ENCODE measurements around the gene CELSR2. TPM values are rescaled to one million over a fixed set of nuclear protein-coding genes. Genes with fewer than 3 reads are reported as not detected.

Gene CELSR2
- total and polyA plus RNA-seq, 8 donors, result 0.76 to 18.7 (median 6.2) TPM

- intact Hi-C loops (cut with DNase I; ENCODE audit: low total_unique reads), result no loop called here
- Histone ChIP-seq H3K27ac (no peak overlapping the region), H3K27me3 (peaks cover 0 to 4% (median 0%) of the 10 kb centered on the region in 3 donors), H3K36me3 (no peaks in the 10 kb centered on the region), H3K4me1 (peaks cover 0 to 5% (median 0%) of the 10 kb centered on the region in 4 donors), H3K4me3 (no peak overlapping the region), H3K9me3 (no peaks in the 10 kb centered on the region)
- TF ChIP-seq CTCF (IDR thresholded peaks at IDR 0.05) (no peak), EP300 (IDR thresholded peaks at IDR 0.05) (no peak), POLR2A (IDR thresholded peaks at IDR 0.05) (no peak), POLR2AphosphoS5 (IDR thresholded peaks at IDR 0.05) (no peak)
- DNase-seq, result no peak
- WGBS, 5 donors, result 53 to 65% (median 61%) methylated on average over 6 of the region's 6 CpGs
Measured at GRCh38 chr1:109290998-109291397, 41.7 kb downstream of the CELSR2 start.

- Histone ChIP-seq H3K27me3 (peaks cover 0 to 10% (median 0%) of the 10 kb centered on the region in 3 donors), H3K4me1 (peaks cover 0 to 5% (median 0%) of the 10 kb centered on the region in 4 donors), H3K9me3 (no peaks in the 10 kb centered on the region), H3K36me3 (no peaks in the 10 kb centered on the region), H3K4me3 (no peak overlapping the region), H3K27ac (no peak overlapping the region)
- TF ChIP-seq CTCF (IDR thresholded peaks at IDR 0.05) (no peak), POLR2AphosphoS5 (IDR thresholded peaks at IDR 0.05) (no peak), EP300 (IDR thresholded peaks at IDR 0.05) (no peak), POLR2A (IDR thresholded peaks at IDR 0.05) (no peak)
- WGBS, 5 donors, result 70 to 77% (median 73%) methylated on average over 9 of the region's 9 CpGs
- intact Hi-C loops (cut with DNase I; ENCODE audit: low total_unique reads), result no loop called here
- DNase-seq, result no peak
Measured at GRCh38 chr1:109292364-109292763, 43.0 kb downstream of the CELSR2 start.

GRCh38 chr1:109293026-109293425 is 43.7 kb downstream of the CELSR2 start:
- no peak for TF ChIP-seq CTCF (IDR thresholded peaks at IDR 0.05)
- TF ChIP-seq POLR2AphosphoS5 (IDR thresholded peaks at IDR 0.05), result no peak
- TF ChIP-seq POLR2A (IDR thresholded peaks at IDR 0.05), result no peak
- no peak for TF ChIP-seq EP300 (IDR thresholded peaks at IDR 0.05)
- H3K27ac ChIP-seq, result no peak overlapping the region
- DNase-seq, result no peak
- intact Hi-C loops (cut with DNase I; ENCODE audit: low total_unique reads), result no loop called here
- WGBS, 5 donors, result 55 to 66% (median 63%) methylated on average over 2 of the region's 2 CpGs
- no peak overlapping the region for H3K4me3 ChIP-seq
- H3K36me3 ChIP-seq, result no peaks in the 10 kb centered on the region
- H3K27me3 ChIP-seq, result peaks cover 0 to 10% (median 0%) of the 10 kb centered on the region in 3 donors
- peaks cover 0 to 5% (median under 1%) of the 10 kb centered on the region in 4 donors for H3K4me1 ChIP-seq
- no peaks in the 10 kb centered on the region for H3K9me3 ChIP-seq

- no peaks in the 10 kb centered on the region for H3K36me3 ChIP-seq
- WGBS, 5 donors, result 56 to 73% (median 69%) methylated on average over 4 of the region's 4 CpGs
- peaks cover 0 to 10% (median 0%) of the 10 kb centered on the region in 3 donors for H3K27me3 ChIP-seq
- TF ChIP-seq POLR2AphosphoS5 (IDR thresholded peaks at IDR 0.05) (no peak), POLR2A (IDR thresholded peaks at IDR 0.05) (no peak), EP300 (IDR thresholded peaks at IDR 0.05) (no peak), CTCF (IDR thresholded peaks at IDR 0.05) (no peak)
- no peak overlapping the region for H3K4me3 ChIP-seq
- intact Hi-C loops (cut with DNase I; ENCODE audit: low total_unique reads), result no loop called here
- DNase-seq, result no peak
- no peak overlapping the region for H3K27ac ChIP-seq
- H3K4me1 ChIP-seq, result peaks cover 0 to 15% (median 12%) of the 10 kb centered on the region in 4 donors
- H3K9me3 ChIP-seq, result no peaks in the 10 kb centered on the region
Measured at GRCh38 chr1:109294481-109294880, 45.1 kb downstream of the CELSR2 start.

Data from stomach (tissue), 9 donors.